ENCODE results near the gene CPNE7. TPM values are rescaled to one million over a fixed set of nuclear protein-coding genes. Genes with fewer than 3 reads are reported as not detected.

CPNE7 gene
- polyA plus RNA-seq, 1 donor from 2014 or later, result 0.15 TPM

GRCh38 chr16:89577055-89577759 lies 1.6 kb downstream of the CPNE7 start:
- Histone ChIP-seq H3F3A (ENCODE audit: insufficient read depth, low read length, poor library complexity, severe bottlenecking) (no peaks in the 10 kb centered on the region), H3K4me2 (ENCODE audit: low read length) (no peak overlapping the region), H3K27ac (ENCODE audit: low read length) (no peak overlapping the region), H3K9me2 (ENCODE audit: insufficient read depth, low read length) (no peaks in the 10 kb centered on the region), H4K20me1 (ENCODE audit: insufficient read depth) (no peaks in the 10 kb centered on the region), H3K4me3 (ENCODE audit: low read length) (no peak overlapping the region), H3K9me3 (ENCODE audit: low read length) (no peaks in the 10 kb centered on the region), H2AFZ (ENCODE audit: low read depth, low read length) (no peak overlapping the region), H3K79me2 (replicated peaks; ENCODE audit: insufficient read depth, low read length) (no peaks in the 10 kb centered on the region), H3K9ac (ENCODE audit: low read length) (no peak overlapping the region), H3K36me3 (ENCODE audit: insufficient read depth, low read length) (no peaks in the 10 kb centered on the region), H3K27me3 (ENCODE audit: insufficient read depth, low read depth, low read length) (peaks cover 44% of the 10 kb centered on the region)
- TF ChIP-seq TAF1 (IDR thresholded peaks at IDR 0.05; ENCODE audit: low read depth), result no peak
- no peak for TF ChIP-seq MXI1 (conservative IDR thresholded peaks at IDR 0.05; ENCODE audit: poor library complexity, severe bottlenecking)
- no peak for TF ChIP-seq REST (IDR thresholded peaks at IDR 0.05; ENCODE audit: borderline replicate concordance)
- no peak for TF ChIP-seq POLR2AphosphoS5 (IDR thresholded peaks at IDR 0.05)
- TF ChIP-seq EP300 (conservative IDR thresholded peaks at IDR 0.05; ENCODE audit: poor library complexity, severe bottlenecking), result no peak
- TF ChIP-seq CTCF (IDR thresholded peaks at IDR 0.05; ENCODE audit: poor library complexity, severe bottlenecking), result no peak
- no peak for TF ChIP-seq SMC3 (conservative IDR thresholded peaks at IDR 0.05; ENCODE audit: poor library complexity)
- TF ChIP-seq RAD21 (conservative IDR thresholded peaks at IDR 0.05), result no peak
- no peak for TF ChIP-seq EZH2 (IDR thresholded peaks at IDR 0.05; ENCODE audit: borderline replicate concordance, insufficient read depth, low read length, poor library complexity, severe bottlenecking)

- H3K4me2 ChIP-seq (ENCODE audit: low read length), result no peak overlapping the region
- H3K27me3 ChIP-seq (ENCODE audit: insufficient read depth, low read depth, low read length), result peaks cover 28% of the 10 kb centered on the region
Measured at GRCh38 chr16:89579351-89579750, 3.8 kb downstream of the CPNE7 start.

More at GRCh38 chr16:89579351-89579750, 3.8 kb downstream of the CPNE7 start:
- Histone ChIP-seq H3K36me3 (ENCODE audit: insufficient read depth, low read length) (no peaks in the 10 kb centered on the region), H4K20me1 (ENCODE audit: insufficient read depth) (no peaks in the 10 kb centered on the region), H3F3A (ENCODE audit: insufficient read depth, low read length, poor library complexity, severe bottlenecking) (no peaks in the 10 kb centered on the region), H3K27ac (ENCODE audit: low read length) (no peak overlapping the region), H2AFZ (ENCODE audit: low read depth, low read length) (no peak overlapping the region), H3K9me2 (ENCODE audit: insufficient read depth, low read length) (no peaks in the 10 kb centered on the region), H3K9me3 (ENCODE audit: low read length) (no peaks in the 10 kb centered on the region), H3K9ac (ENCODE audit: low read length) (no peak overlapping the region), H3K4me3 (ENCODE audit: low read length) (no peak overlapping the region), H3K79me2 (replicated peaks; ENCODE audit: insufficient read depth, low read length) (no peaks in the 10 kb centered on the region)
- TF ChIP-seq RAD21 (conservative IDR thresholded peaks at IDR 0.05) (no peak), SMC3 (conservative IDR thresholded peaks at IDR 0.05; ENCODE audit: poor library complexity) (no peak), EP300 (conservative IDR thresholded peaks at IDR 0.05; ENCODE audit: poor library complexity, severe bottlenecking) (no peak), EZH2 (IDR thresholded peaks at IDR 0.05; ENCODE audit: borderline replicate concordance, insufficient read depth, low read length, poor library complexity, severe bottlenecking) (no peak), TAF1 (IDR thresholded peaks at IDR 0.05; ENCODE audit: low read depth) (no peak), REST (IDR thresholded peaks at IDR 0.05; ENCODE audit: borderline replicate concordance) (no peak), POLR2AphosphoS5 (IDR thresholded peaks at IDR 0.05) (no peak), CTCF (IDR thresholded peaks at IDR 0.05; ENCODE audit: poor library complexity, severe bottlenecking) (no peak), MXI1 (conservative IDR thresholded peaks at IDR 0.05; ENCODE audit: poor library complexity, severe bottlenecking) (no peak)
